ENCODE results near the gene DNM3. TPM values are rescaled to one million over a fixed set of nuclear protein-coding genes. Genes with fewer than 3 reads are reported as not detected.

The DNM3 gene
- polyA plus RNA-seq, 1 donor (not counting 4 experiments of a cell fraction or from before 2014, with no cell fraction given): 2.0 TPM

DNA sequence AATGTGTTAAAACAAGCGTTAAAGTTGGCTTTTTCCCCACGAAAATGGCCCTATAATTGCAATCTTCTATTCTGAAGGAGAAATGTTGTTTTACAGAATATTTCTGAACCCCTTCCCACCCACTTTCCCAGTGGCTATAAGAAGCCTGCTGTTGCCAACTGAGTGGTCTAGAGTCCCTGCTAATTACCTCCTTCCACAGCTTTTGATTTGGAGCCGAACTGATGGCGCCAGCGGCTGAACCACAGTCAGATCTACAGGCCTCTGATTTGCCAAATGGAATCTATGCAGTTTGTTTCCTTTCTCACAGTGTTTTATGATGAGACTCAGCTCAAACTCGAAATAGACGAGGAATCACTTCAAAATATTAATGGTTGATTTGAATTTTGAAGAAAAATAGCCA lies 503.1 kb downstream of the DNM3 start:
- Histone ChIP-seq H3K27me3 (ENCODE audit: control insufficient read depth, extremely low read depth, insufficient read depth, low read length) (no peaks in the 10 kb centered on the region), H3K4me2 (ENCODE audit: control insufficient read depth, extremely low read depth, insufficient read depth, low read depth, low read length) (no peak overlapping the region), H3K4me1 (ENCODE audit: control insufficient read depth, extremely low read depth, insufficient read depth, low read length) (peaks cover 20% of the 10 kb centered on the region), H3K27ac (ENCODE audit: control insufficient read depth, insufficient read depth, low read length) (no peak overlapping the region), H3K36me3 (ENCODE audit: control insufficient read depth in 2 of 2, extremely low read depth in 1 of 2, insufficient read depth in 2 of 2, low read length in 2 of 2) (no peaks in the 10 kb centered on the region), H4K20me1 (ENCODE audit: control insufficient read depth, extremely low read depth, insufficient read depth, low read length) (no peaks in the 10 kb centered on the region), H3K9ac (ENCODE audit: control insufficient read depth, extremely low read depth, insufficient read depth, low read length) (no peak overlapping the region), H3K9me1 (ENCODE audit: control insufficient read depth, extremely low read depth, insufficient read depth, low read length) (no peaks in the 10 kb centered on the region), H2AFZ (ENCODE audit: control insufficient read depth, low read length) (no peak overlapping the region), H3K9me3 (ENCODE audit: control insufficient read depth, low read depth, low read length) (no peaks in the 10 kb centered on the region), H3K4me3 (ENCODE audit: control insufficient read depth in 2 of 3, extremely low read depth in 1 of 3, insufficient read depth in 2 of 3, low read depth in 1 of 3, low read length in 3 of 3) (no peak overlapping the region), H3K79me2 (ENCODE audit: control insufficient read depth, insufficient read depth, low read length) (no peaks in the 10 kb centered on the region)
- DNase-seq (ENCODE audit: low read depth, low spot score): no peak
- FAIRE-seq: no peak
- dilution Hi-C loops (cut with MboI; ENCODE audit: extremely low pct_ligation_motif_present, low sequenced_read_pairs): no loop called here
- TF ChIP-seq EZH2 (IDR thresholded peaks at IDR 0.05; ENCODE audit: low read length): no peak
- TF ChIP-seq, protein P1, sequence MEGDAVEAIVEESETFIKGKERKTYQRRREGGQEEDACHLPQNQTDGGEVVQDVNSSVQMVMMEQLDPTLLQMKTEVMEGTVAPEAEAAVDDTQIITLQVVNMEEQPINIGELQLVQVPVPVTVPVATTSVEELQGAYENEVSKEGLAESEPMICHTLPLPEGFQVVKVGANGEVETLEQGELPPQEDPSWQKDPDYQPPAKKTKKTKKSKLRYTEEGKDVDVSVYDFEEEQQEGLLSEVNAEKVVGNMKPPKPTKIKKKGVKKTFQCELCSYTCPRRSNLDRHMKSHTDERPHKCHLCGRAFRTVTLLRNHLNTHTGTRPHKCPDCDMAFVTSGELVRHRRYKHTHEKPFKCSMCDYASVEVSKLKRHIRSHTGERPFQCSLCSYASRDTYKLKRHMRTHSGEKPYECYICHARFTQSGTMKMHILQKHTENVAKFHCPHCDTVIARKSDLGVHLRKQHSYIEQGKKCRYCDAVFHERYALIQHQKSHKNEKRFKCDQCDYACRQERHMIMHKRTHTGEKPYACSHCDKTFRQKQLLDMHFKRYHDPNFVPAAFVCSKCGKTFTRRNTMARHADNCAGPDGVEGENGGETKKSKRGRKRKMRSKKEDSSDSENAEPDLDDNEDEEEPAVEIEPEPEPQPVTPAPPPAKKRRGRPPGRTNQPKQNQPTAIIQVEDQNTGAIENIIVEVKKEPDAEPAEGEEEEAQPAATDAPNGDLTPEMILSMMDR (optimal IDR thresholded peaks at IDR 0.05 in 1 of 3, IDR thresholded peaks at IDR 0.05 in 1 of 3, conservative IDR thresholded peaks at IDR 0.05 in 1 of 3; ENCODE audit: extremely low read depth in 1 of 3, insufficient read depth in 2 of 3, low read length in 3 of 3): no peak

DNA sequence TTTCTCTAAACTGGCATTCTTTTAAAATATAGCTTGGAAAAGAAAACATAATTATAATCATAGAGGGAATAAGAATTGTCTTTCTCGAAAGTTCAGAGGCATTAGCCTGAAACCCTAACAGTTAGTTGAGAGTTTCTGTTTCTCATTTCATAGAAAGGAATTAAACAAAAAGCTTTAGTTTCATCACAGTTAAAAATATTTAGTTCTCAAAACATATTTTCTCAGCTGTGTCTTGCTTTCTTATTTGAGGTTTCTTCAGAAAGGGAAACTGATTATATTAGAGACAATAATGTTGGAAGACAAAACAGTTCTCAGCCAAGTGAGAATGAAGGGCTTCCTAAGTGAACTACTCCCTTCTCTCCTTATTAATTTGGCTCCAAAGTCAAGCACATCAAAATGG lies 503.8 kb downstream of the DNM3 start:
- FAIRE-seq (no peak), DNase-seq (ENCODE audit: low read depth, low spot score) (no peak)
- Histone ChIP-seq H3K4me2 (ENCODE audit: control insufficient read depth, extremely low read depth, insufficient read depth, low read depth, low read length) (no peak overlapping the region), H3K27me3 (ENCODE audit: control insufficient read depth, extremely low read depth, insufficient read depth, low read length) (no peaks in the 10 kb centered on the region), H3K27ac (ENCODE audit: control insufficient read depth, insufficient read depth, low read length) (no peak overlapping the region), H3K9me3 (ENCODE audit: control insufficient read depth, low read depth, low read length) (no peaks in the 10 kb centered on the region), H3K4me3 (ENCODE audit: control insufficient read depth in 2 of 3, extremely low read depth in 1 of 3, insufficient read depth in 2 of 3, low read depth in 1 of 3, low read length in 3 of 3) (no peak overlapping the region), H3K9ac (ENCODE audit: control insufficient read depth, extremely low read depth, insufficient read depth, low read length) (no peak overlapping the region), H3K9me1 (ENCODE audit: control insufficient read depth, extremely low read depth, insufficient read depth, low read length) (no peaks in the 10 kb centered on the region), H2AFZ (ENCODE audit: control insufficient read depth, low read length) (no peak overlapping the region), H3K36me3 (ENCODE audit: control insufficient read depth in 2 of 2, extremely low read depth in 1 of 2, insufficient read depth in 2 of 2, low read length in 2 of 2) (no peaks in the 10 kb centered on the region), H3K4me1 (ENCODE audit: control insufficient read depth, extremely low read depth, insufficient read depth, low read length) (peaks cover 20% of the 10 kb centered on the region), H3K79me2 (ENCODE audit: control insufficient read depth, insufficient read depth, low read length) (no peaks in the 10 kb centered on the region), H4K20me1 (ENCODE audit: control insufficient read depth, extremely low read depth, insufficient read depth, low read length) (no peaks in the 10 kb centered on the region)
- TF ChIP-seq, protein P1 (optimal IDR thresholded peaks at IDR 0.05 in 1 of 3, IDR thresholded peaks at IDR 0.05 in 1 of 3, conservative IDR thresholded peaks at IDR 0.05 in 1 of 3; ENCODE audit: extremely low read depth in 1 of 3, insufficient read depth in 2 of 3, low read length in 3 of 3): no peak
- TF ChIP-seq EZH2 (IDR thresholded peaks at IDR 0.05; ENCODE audit: low read length): no peak
- dilution Hi-C loops (cut with MboI; ENCODE audit: extremely low pct_ligation_motif_present, low sequenced_read_pairs): no loop called here
